H9 (cell line): ENCODE measurements around the gene PROC. TPM values are rescaled to one million over a fixed set of nuclear protein-coding genes. Genes with fewer than 3 reads are reported as not detected.

ENCODE experiments used
- DNase-seq: peaks from one replicate; pipeline ENCODE4 v3.0.0-alpha.2; 2017
- H2AFZ ChIP-seq: one replicate; pipeline ENCODE4 v1.6.1; 2013; ENCODE audit warnings: mild to moderate bottlenecking, low read length, control low read depth, moderate library complexity
- H2AK5ac ChIP-seq: 2 replicates; pipeline ENCODE4 v1.6.1; 2013; ENCODE audit warnings: low read length, control low read depth, mixed read lengths; ENCODE audit not compliant: insufficient read length
- H2BK120ac ChIP-seq: one replicate; pipeline ENCODE4 v1.6.1; 2013; ENCODE audit warnings: low read depth, mild to moderate bottlenecking, low read length, control low read depth, inconsistent platforms; ENCODE audit not compliant: poor library complexity, severe bottlenecking
- H2BK12ac ChIP-seq: 2 replicates; pipeline ENCODE4 v1.6.1; 2013; ENCODE audit warnings: low read length, control low read depth, mixed read lengths, low read depth; ENCODE audit not compliant: insufficient read length
- H2BK15ac ChIP-seq: 2 replicates; pipeline ENCODE4 v1.6.1; 2013; ENCODE audit warnings: low read depth, low read length, control low read depth
- H2BK20ac ChIP-seq: one replicate; pipeline ENCODE4 v1.6.1; 2013; ENCODE audit warnings: low read depth, mild to moderate bottlenecking, low read length, control low read depth, inconsistent platforms; ENCODE audit not compliant: poor library complexity, severe bottlenecking
- H2BK5ac ChIP-seq: 2 replicates; pipeline ENCODE4 v1.6.1; 2013; ENCODE audit warnings: low read length, control low read depth, mixed read lengths; ENCODE audit not compliant: insufficient read length
- H3K14ac ChIP-seq: 2 replicates; pipeline ENCODE4 v1.6.1; 2013; ENCODE audit warnings: low read length, control low read depth; ENCODE audit not compliant: insufficient read depth
- H3K18ac ChIP-seq: 2 replicates; pipeline ENCODE4 v1.6.1; 2013; ENCODE audit warnings: low read depth, mild to moderate bottlenecking, mixed read lengths, low read length, control low read depth; ENCODE audit not compliant: insufficient read length
- H3K23ac ChIP-seq: 2 replicates; pipeline ENCODE4 v1.6.1; 2013; ENCODE audit warnings: low read length, control low read depth, mixed read lengths, low read depth; ENCODE audit not compliant: insufficient read length
- H3K23me2 ChIP-seq: 2 replicates; pipeline ENCODE4 v1.6.1; 2013; ENCODE audit warnings: low read depth, mild to moderate bottlenecking, mixed read lengths, low read length, control low read depth; ENCODE audit not compliant: insufficient read length, poor library complexity, severe bottlenecking
- H3K27ac ChIP-seq: 2 replicates; pipeline ENCODE4 v1.5.1; 2013; ENCODE audit warnings: low read length, control low read depth, mixed read lengths, low read depth; ENCODE audit not compliant: insufficient read length
- H3K27me3 ChIP-seq: 2 replicates; pipeline ENCODE4 v1.6.1; 2013; ENCODE audit warnings: low read length, control low read depth, inconsistent platforms; ENCODE audit not compliant: insufficient read depth
- H3K4ac ChIP-seq: 2 replicates; pipeline ENCODE4 v1.6.1; 2013; ENCODE audit warnings: low read depth, mild to moderate bottlenecking, control low read depth, inconsistent platforms, low read length, moderate library complexity
- H3K4me1 ChIP-seq: 2 replicates; pipeline ENCODE4 v1.6.1; 2013; ENCODE audit warnings: low read length, control low read depth, inconsistent platforms; ENCODE audit not compliant: insufficient read depth
- H3K4me2 ChIP-seq: 2 replicates; pipeline ENCODE4 v1.6.1; 2013; ENCODE audit warnings: low read length, control low read depth, mixed read lengths; ENCODE audit not compliant: insufficient read length, insufficient read depth
- H3K56ac ChIP-seq: 2 replicates; pipeline ENCODE4 v1.6.1; 2013; ENCODE audit warnings: low read depth, mild to moderate bottlenecking, mixed read lengths, low read length, control low read depth; ENCODE audit not compliant: insufficient read length
- H3K79me1 ChIP-seq: 2 replicates; pipeline ENCODE4 v1.6.1; 2013; ENCODE audit warnings: low read depth, mild to moderate bottlenecking, moderate library complexity, low read length, control low read depth, inconsistent platforms; ENCODE audit not compliant: insufficient read depth, poor library complexity, severe bottlenecking
- H3K79me2 ChIP-seq: 2 replicates; pipeline ENCODE4 v1.6.1; 2013; ENCODE audit warnings: low read length, control low read depth, inconsistent platforms; ENCODE audit not compliant: insufficient read depth
- H3K9ac ChIP-seq: 2 replicates; pipeline ENCODE4 v1.6.1; 2013; ENCODE audit warnings: low read length, control low read depth, mixed read lengths; ENCODE audit not compliant: insufficient read length; ENCODE audit errors: extremely low read depth
- H3K9me3 ChIP-seq: one replicate; pipeline ENCODE4 v1.6.1; 2013; ENCODE audit warnings: low read depth, low read length, inconsistent platforms; ENCODE audit not compliant: control insufficient read depth
- H3T11ph ChIP-seq: one replicate; pipeline ENCODE4 v1.6.1; 2013; ENCODE audit warnings: mild to moderate bottlenecking, low read length, control low read depth, inconsistent platforms
- H4K20me1 ChIP-seq: one replicate; pipeline ENCODE4 v1.6.1; 2013; ENCODE audit not compliant: control insufficient read depth, insufficient read length, insufficient read depth
- H4K5ac ChIP-seq: 2 replicates; pipeline ENCODE4 v1.6.1; 2013; ENCODE audit warnings: low read depth, mild to moderate bottlenecking, mixed read lengths, low read length, control low read depth; ENCODE audit not compliant: insufficient read length
- H4K8ac ChIP-seq: replicated peaks from 2 replicates; pipeline ENCODE4 v1.6.1; 2013; ENCODE audit warnings: low read length, control low read depth, mixed read lengths, low read depth; ENCODE audit not compliant: insufficient read length
- H4K91ac ChIP-seq: 2 replicates; pipeline ENCODE4 v1.6.1; 2013; ENCODE audit warnings: low read depth, mild to moderate bottlenecking, moderate library complexity, mixed read lengths, low read length, control low read depth; ENCODE audit not compliant: insufficient read length
- H3K27ac Mint-ChIP-seq, 3 experiments: 2 replicates in 2 of 3; 3 replicates in 1 of 3; pipeline ENCODE4 v1.8.0; 2020 to 2021; ENCODE audit warnings: mixed read lengths in 3 of 3, mild to moderate bottlenecking in 1 of 3, moderate library complexity in 1 of 3
- H3K27me3 Mint-ChIP-seq: 2 replicates; pipeline ENCODE4 v1.8.0; 2021; ENCODE audit warnings: low read depth, mild to moderate bottlenecking, moderate library complexity, mixed read lengths
- H3K36me3 Mint-ChIP-seq, 3 experiments: 2 replicates in 2 of 3; 3 replicates in 1 of 3; pipeline ENCODE4 v1.8.0; 2020 to 2021; ENCODE audit warnings: low read depth in 3 of 3, mixed read lengths in 3 of 3; ENCODE audit not compliant: insufficient read depth in 1 of 3
- H3K4me1 Mint-ChIP-seq, 2 experiments: 2 replicates each; pipeline ENCODE4 v1.8.0; 2020; ENCODE audit warnings: mixed read lengths in 2 of 2
- H3K4me3 Mint-ChIP-seq, 2 experiments: 2 replicates in 1 of 2; 3 replicates in 1 of 2; pipeline ENCODE4 v1.8.0; 2020 to 2021; ENCODE audit warnings: mild to moderate bottlenecking in 2 of 2, mixed read lengths in 2 of 2, moderate library complexity in 1 of 2
- H3K9me3 Mint-ChIP-seq, 2 experiments: 2 replicates in 1 of 2; 3 replicates in 1 of 2; pipeline ENCODE4 v1.8.0; 2020; ENCODE audit warnings: mild to moderate bottlenecking in 2 of 2, mixed read lengths in 2 of 2, moderate library complexity in 1 of 2
- CTCF ChIP-seq: fragments of 200-600 bp; sonication (generic); conservative IDR thresholded peaks from 3 replicates; pipeline ENCODE4 v1.8.0; 2021; ENCODE audit warnings: antibody characterized with exemption, mild to moderate bottlenecking
- WGBS: extraction: QIAGEN DNeasy Blood & Tissue Kit; methylation state at CpG from one replicate; pipeline ENCODE4 v1.1.7; 2013; ENCODE audit warnings: missing lambda C conversion rate, low lambda C conversion rate, mixed read lengths; ENCODE audit not compliant: insufficient read length; ENCODE audit errors: extremely low coverage; 5-methylcytosine and 5-hydroxymethylcytosine counted together
- total RNA-seq: library from RNA; stranded (reverse); gene quantifications from 2 replicates; pipeline ENCODE4 v1.2.1, GENCODE V29; 2021

The PROC gene
- total RNA-seq, 1 experiment from 2014 or later: 0.61 TPM

DNA sequence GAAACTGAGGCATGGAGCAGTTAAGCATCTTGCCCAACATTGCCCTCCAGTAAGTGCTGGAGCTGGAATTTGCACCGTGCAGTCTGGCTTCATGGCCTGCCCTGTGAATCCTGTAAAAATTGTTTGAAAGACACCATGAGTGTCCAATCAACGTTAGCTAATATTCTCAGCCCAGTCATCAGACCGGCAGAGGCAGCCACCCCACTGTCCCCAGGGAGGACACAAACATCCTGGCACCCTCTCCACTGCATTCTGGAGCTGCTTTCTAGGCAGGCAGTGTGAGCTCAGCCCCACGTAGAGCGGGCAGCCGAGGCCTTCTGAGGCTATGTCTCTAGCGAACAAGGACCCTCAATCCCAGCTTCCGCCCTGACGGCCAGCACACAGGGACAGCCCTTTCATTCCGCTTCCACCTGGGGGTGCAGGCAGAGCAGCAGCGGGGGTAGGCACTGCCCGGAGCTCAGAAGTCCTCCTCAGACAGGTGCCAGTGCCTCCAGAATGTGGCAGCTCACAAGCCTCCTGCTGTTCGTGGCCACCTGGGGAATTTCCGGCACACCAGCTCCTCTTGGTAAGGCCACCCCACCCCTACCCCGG is 1.3 kb downstream of the PROC start:
- H2AK5ac ChIP-seq: no peak overlapping the region
- H3K79me1 ChIP-seq: no peaks in the 10 kb centered on the region
- H3K27me3 ChIP-seq: peaks cover 6% of the 10 kb centered on the region; the same call in 1 of the 2 replicates
- H4K91ac ChIP-seq: no peak overlapping the region
- no peak overlapping the region for H3K27ac ChIP-seq
- H3K23ac ChIP-seq: no peak overlapping the region
- H3T11ph ChIP-seq: no peak overlapping the region
- no peak overlapping the region for H2AFZ ChIP-seq
- H3K18ac ChIP-seq: no peak overlapping the region
- Mint-ChIP-seq H3K36me3 (no peaks in the 10 kb centered on the region), H3K4me3 (no peak overlapping the region), H3K27ac (no peak overlapping the region), H3K27me3 (peaks cover 88% of the 10 kb centered on the region), H3K4me1 (peaks cover 14 to 15% of the 10 kb centered on the region in 2 experiments), H3K9me3 (no peaks in the 10 kb centered on the region)
- no peak overlapping the region for H4K5ac ChIP-seq
- no peak overlapping the region for H3K4ac ChIP-seq
- H2BK120ac ChIP-seq: no peak overlapping the region
- no peak overlapping the region for H3K9ac ChIP-seq
- no peak overlapping the region for H2BK20ac ChIP-seq
- DNase-seq: no peak
- no peak overlapping the region for H2BK15ac ChIP-seq
- no peak overlapping the region for H4K8ac ChIP-seq
- H2BK12ac ChIP-seq: no peak overlapping the region
- H3K79me2 ChIP-seq: no peaks in the 10 kb centered on the region
- peaks cover 16% of the 10 kb centered on the region for H3K23me2 ChIP-seq
- H3K4me1 ChIP-seq: no peaks in the 10 kb centered on the region
- H2BK5ac ChIP-seq: no peak overlapping the region
- H3K9me3 ChIP-seq: no peaks in the 10 kb centered on the region
- no peak overlapping the region for H3K4me2 ChIP-seq
- H3K56ac ChIP-seq: no peak overlapping the region
- no peak overlapping the region for H3K14ac ChIP-seq
- no peaks in the 10 kb centered on the region for H4K20me1 ChIP-seq
- WGBS: no CpG with 5 or more reads among the region's 15 CpGs
- no peak for TF ChIP-seq CTCF
